K562 (cell line): ENCODE data around the gene ATP6V0A1. TPM values are rescaled to one million over a fixed set of nuclear protein-coding genes. Genes with fewer than 3 reads are reported as not detected.

Experiments used
- ATAC-seq: fragments of 200-7000 bp; cut with Tn5 transposase; 3 replicates; pipeline ENCODE4 v1.9.1; 2020; ENCODE audit warnings: moderate library complexity
- BruUV-seq: library from RNA; stranded (reverse); fragments of 400-500 nt; replicated peaks from 2 replicates; lab custom pipeline; 2021; lab: Mats Ljungman, UMichigan
- CTCF ChIA-PET: fragments of 300-600 bp; formaldehyde crosslinking; extraction: SDS; loops from one replicate; lab custom pipeline; 2021; ENCODE audit warnings: low intra/inter-chr PET ratio; lab: Yijun Ruan, JAX
- POLR2A ChIA-PET: fragments of 300-600, 350-650 bp; sonication (Branson Sonifier 250); formaldehyde crosslinking; extraction: SDS; loops from one replicate; lab custom pipeline; 2021; ENCODE audit warnings: antibody characterized with exemption, inconsistent platforms; lab: Yijun Ruan, JAX
- DNase-seq, 4 experiments: peaks; one replicate each; pipeline versions ENCODE4 v3.0.0 to v3.0.0-alpha.2; 2011 to 2018; ENCODE audit warnings: low spot score in 3 of 4, mixed read lengths in 3 of 4; ENCODE audit errors: extremely low read depth in 1 of 4
- FAIRE-seq: peaks from 2 replicates; lab custom pipeline; 2011; peaks lifted over from hg19 to GRCh38; lab: Jason Lieb, UNC
- H2AFZ ChIP-seq: 2 replicates; pipeline ENCODE4 v1.6.0; 2011; ENCODE audit warnings: low read depth, low read length, control low read depth, inconsistent platforms
- H3K27ac ChIP-seq: fragments of 200-600 bp; 3 replicates; pipeline ENCODE4 v1.8.0; 2011; ENCODE audit warnings: low read depth, mild to moderate bottlenecking, control low read depth, inconsistent platforms, low read length, moderate library complexity, mixed read lengths; ENCODE audit errors: extremely low read depth
- H3K27me3 ChIP-seq, 2 experiments: fragments of 300-600 bp in 1 of 2; 2 replicates in 1 of 2; 3 replicates in 1 of 2; pipeline versions ENCODE4 v1.6.0 to v1.8.0; 2011; ENCODE audit warnings: inconsistent platforms in 2 of 2, low read length in 2 of 2, mild to moderate bottlenecking in 1 of 2, mixed read lengths in 1 of 2, moderate library complexity in 1 of 2; ENCODE audit not compliant: control insufficient read depth in 2 of 2, insufficient read depth in 2 of 2
- H3K36me3 ChIP-seq: fragments of 300-600 bp; 3 replicates; pipeline ENCODE4 v1.8.0; 2011; ENCODE audit warnings: mild to moderate bottlenecking, low read length, inconsistent platforms; ENCODE audit not compliant: control insufficient read depth, insufficient read depth
- H3K4me1 ChIP-seq, 2 experiments: fragments of 200-600 bp in 1 of 2; replicated peaks in 1 of 2; 2 replicates in 1 of 2; 3 replicates in 1 of 2; pipeline versions ENCODE4 v1.5.1 to v1.8.0; 2011; ENCODE audit warnings: inconsistent platforms in 2 of 2, low read length in 2 of 2, mild to moderate bottlenecking in 1 of 2, mixed read lengths in 1 of 2, moderate library complexity in 1 of 2; ENCODE audit not compliant: control insufficient read depth in 2 of 2, insufficient read depth in 2 of 2
- H3K4me2 ChIP-seq: 2 replicates; pipeline ENCODE4 v1.6.1; 2011; ENCODE audit warnings: low read length, control low read depth, inconsistent platforms, mixed read lengths; ENCODE audit not compliant: insufficient read depth
- H3K4me3 ChIP-seq: fragments of 200-600 bp; sonication (generic), shearing (Covaris generic); 2 replicates; pipeline ENCODE4 v1.5.1; 2016; ENCODE audit warnings: control low read depth, inconsistent platforms
- H3K79me2 ChIP-seq: fragments of 200-600 bp; 3 replicates; pipeline ENCODE4 v1.8.0; 2011; ENCODE audit warnings: low read length, inconsistent platforms; ENCODE audit not compliant: control insufficient read depth, insufficient read depth
- H3K9ac ChIP-seq, 2 experiments: 2 replicates each; pipeline versions ENCODE4 v1.6.0 to v1.6.1; 2011; ENCODE audit warnings: low read depth in 2 of 2, low read length in 2 of 2, control low read depth in 1 of 2, inconsistent platforms in 1 of 2, mild to moderate bottlenecking in 1 of 2, mixed read lengths in 1 of 2; ENCODE audit not compliant: insufficient read depth in 1 of 2
- H3K9me1 ChIP-seq: one replicate; pipeline ENCODE4 v1.6.0; 2011; ENCODE audit warnings: inconsistent platforms, mild to moderate bottlenecking, low read length, moderate library complexity; ENCODE audit not compliant: control insufficient read depth, insufficient read depth
- H3K9me3 ChIP-seq: replicated peaks from 2 replicates; pipeline ENCODE4 v1.5.1; 2011; ENCODE audit warnings: low read depth, low read length, inconsistent platforms; ENCODE audit not compliant: control insufficient read depth, insufficient read depth
- H4K20me1 ChIP-seq: replicated peaks from 2 replicates; pipeline ENCODE4 v1.6.1; 2011; ENCODE audit warnings: low read length, inconsistent platforms, mixed read lengths; ENCODE audit not compliant: control insufficient read depth, insufficient read depth
- EP300 ChIP-seq: IDR thresholded peaks from 2 replicates; pipeline ENCODE4 v1.6.1; 2012; ENCODE audit warnings: low read length, improper control_type of control experiment
- SMAD1 ChIP-seq: fragments of 150-350 bp; IDR thresholded peaks from 2 replicates; pipeline ENCODE4 v1.6.1; 2014; ENCODE audit warnings: low read length, low read depth; ENCODE audit not compliant: partially characterized antibody
- ZNF586 ChIP-seq: fragments of 450-650 bp; formaldehyde crosslinking; conservative IDR thresholded peaks from 2 replicates; pipeline ENCODE4 v1.4.0; 2020; ENCODE audit warnings: mild to moderate bottlenecking, moderate library complexity
- WGBS: fragments of 100-300 bp; shearing (Covaris generic); methylation state at CpG from one replicate; pipeline ENCODE4 v1.1.6; 2016; ENCODE audit warnings: low coverage, mixed read lengths; ENCODE audit not compliant: insufficient coverage; ENCODE audit errors: missing lambda C conversion rate; 5-methylcytosine and 5-hydroxymethylcytosine counted together
- in situ Hi-C: fragments of 300-500 bp; cut with MboI; formaldehyde crosslinking; loops from 4 replicates; pipeline ENCODE4 v1.15.0; 2018; ENCODE audit warnings: inconsistent platforms, mixed read lengths
- intact Hi-C: fragments of 100-400 bp; cut with micrococcal nuclease; formaldehyde crosslinking; loops from 2 replicates; pipeline ENCODE4 v1.14.2; 2022
- polyA plus RNA-seq, 8 experiments: library from polyadenylated mRNA; depleted of rRNA in 4 of 8; stranded (reverse) in 5 of 8; unstranded in 3 of 8; fragments of >200 nt; fragmentation: Nextera tagmentation in 2 of 8; fragmentation: Illumina TruSeq in 1 of 8; extraction: Ambion mirVana in 2 of 8; extraction: Trizol in 1 of 8; gene quantifications; 2 replicates each; pipeline versions ENCODE4 v1.2.1 to v1.2.3, GENCODE V29; 2011 to 2014; ENCODE audit warnings: inconsistent platforms in 1 of 8, missing spikeins in 1 of 8
- total RNA-seq, 7 experiments: library from RNA; depleted of rRNA in 6 of 7; stranded (reverse); fragments of >200 nt in 6 of 7; fragmentation: Illumina TruSeq in 2 of 7; extraction: Trizol in 2 of 7; gene quantifications; 2 replicates each; pipeline versions ENCODE4 v1.2.1 to v1.2.3, GENCODE V29; 2011 to 2021; ENCODE audit warnings: low replicate concordance in 1 of 7

Gene ATP6V0A1
- total and polyA plus RNA-seq, 9 of the 15 experiments (the other 6 are each of a cell fraction or from before 2014, with no cell fraction given) = 11.8 to 158 (median 75.5) TPM

GRCh38 chr17:42472709-42473521 is 14.2 kb downstream of the ATP6V0A1 start (continued):
- no peak for TF ChIP-seq SMAD1
- TF ChIP-seq EP300 = no peak

GRCh38 chr17:42474276-42474675 is 15.6 kb downstream of the ATP6V0A1 start:
- CTCF ChIA-PET = no interaction called here
- H2AFZ ChIP-seq = no peak overlapping the region
- POLR2A ChIA-PET = interaction anchor here (2.4 kb wide), 1 partner anchor 9 kb away, joined by 10 read pairs; no protein-coding TSS in a partner anchor
- no peaks in the 10 kb centered on the region for H4K20me1 ChIP-seq
- intact Hi-C loops (loop anchor here (5.0 kb wide), 1 partner anchor 43 kb away; no protein-coding TSS in a partner anchor), in situ Hi-C loops (no loop called here)
- no TSS peak for BruUV-seq
- no peak overlapping the region for H3K9ac ChIP-seq
- H3K9me1 ChIP-seq = no peaks in the 10 kb centered on the region
- peaks cover 4% of the 10 kb centered on the region; the same call in 2 of the 3 replicates for H3K79me2 ChIP-seq
- no peak for ATAC-seq
- no peak for DNase-seq
- TF ChIP-seq ZNF586 (CRISPR knock-in tag) = no peak
- WGBS = 97% methylated on average over 6 of the region's 6 CpGs
- H3K9me3 ChIP-seq = no peaks in the 10 kb centered on the region
- H3K27ac ChIP-seq = no peak overlapping the region
- no peak overlapping the region for H3K4me3 ChIP-seq
- H3K4me2 ChIP-seq = no peak overlapping the region
- no peaks in the 10 kb centered on the region for H3K4me1 ChIP-seq
- peaks cover 88% of the 10 kb centered on the region for H3K36me3 ChIP-seq
- FAIRE-seq = no peak
- H3K27me3 ChIP-seq = no peaks in the 10 kb centered on the region
